ENCODE measurements around the gene C3orf33.

DNA sequence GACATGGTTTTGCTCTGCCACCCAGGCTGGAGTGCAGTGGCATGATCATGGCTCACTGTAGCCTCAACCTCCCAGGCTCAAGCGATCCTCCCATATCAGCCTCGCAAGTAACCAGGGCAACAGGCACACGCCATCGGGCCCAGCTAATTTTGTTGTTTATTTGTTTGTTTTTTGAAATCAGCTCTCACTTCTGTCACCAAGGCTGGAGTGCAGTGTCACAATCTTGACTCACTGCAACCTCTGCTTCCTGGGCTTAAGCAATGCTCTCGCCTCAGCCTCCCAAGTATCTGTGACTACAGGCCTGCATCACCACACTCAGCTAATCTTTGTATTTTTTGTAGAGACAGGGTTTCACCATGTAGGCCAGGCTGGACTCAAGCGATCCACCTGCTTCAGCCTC, 35.0 kb downstream of the C3orf33 start:
- TF ChIP-seq, protein P1, sequence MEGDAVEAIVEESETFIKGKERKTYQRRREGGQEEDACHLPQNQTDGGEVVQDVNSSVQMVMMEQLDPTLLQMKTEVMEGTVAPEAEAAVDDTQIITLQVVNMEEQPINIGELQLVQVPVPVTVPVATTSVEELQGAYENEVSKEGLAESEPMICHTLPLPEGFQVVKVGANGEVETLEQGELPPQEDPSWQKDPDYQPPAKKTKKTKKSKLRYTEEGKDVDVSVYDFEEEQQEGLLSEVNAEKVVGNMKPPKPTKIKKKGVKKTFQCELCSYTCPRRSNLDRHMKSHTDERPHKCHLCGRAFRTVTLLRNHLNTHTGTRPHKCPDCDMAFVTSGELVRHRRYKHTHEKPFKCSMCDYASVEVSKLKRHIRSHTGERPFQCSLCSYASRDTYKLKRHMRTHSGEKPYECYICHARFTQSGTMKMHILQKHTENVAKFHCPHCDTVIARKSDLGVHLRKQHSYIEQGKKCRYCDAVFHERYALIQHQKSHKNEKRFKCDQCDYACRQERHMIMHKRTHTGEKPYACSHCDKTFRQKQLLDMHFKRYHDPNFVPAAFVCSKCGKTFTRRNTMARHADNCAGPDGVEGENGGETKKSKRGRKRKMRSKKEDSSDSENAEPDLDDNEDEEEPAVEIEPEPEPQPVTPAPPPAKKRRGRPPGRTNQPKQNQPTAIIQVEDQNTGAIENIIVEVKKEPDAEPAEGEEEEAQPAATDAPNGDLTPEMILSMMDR (IDR thresholded peaks at IDR 0.05) = no peak
- TF ChIP-seq POLR2A (IDR thresholded peaks at IDR 0.05) = no peak

Measured in lower leg skin (tissue), 3 donors.